H1 (cell line): Measurements from ENCODE around the gene TRIM44. TPM values are rescaled to one million over a fixed set of nuclear protein-coding genes. Genes with fewer than 3 reads are reported as not detected.

ENCODE experiments used
- CTCF ChIA-PET: fragments of 300-600 bp; sonication (Branson Sonifier 250); formaldehyde crosslinking; loops from one replicate; lab custom pipeline; 2021; ENCODE audit not compliant: partially characterized antibody; lab: Charles Lee
- POLR2A ChIA-PET: fragments of 300-600 bp; sonication (Branson Sonifier 250); formaldehyde crosslinking; loops from one replicate; lab custom pipeline; 2021; ENCODE audit warnings: inconsistent platforms; ENCODE audit not compliant: partially characterized antibody; lab: Charles Lee
- DNase-seq, 2 experiments: peaks; one replicate each; pipeline versions ENCODE4 v3.0.0 to v3.0.0-alpha.2; 2010 to 2022; ENCODE audit warnings: low spot score in 2 of 2, low read depth in 1 of 2, mixed read lengths in 1 of 2
- FAIRE-seq: peaks from 2 replicates; lab custom pipeline; 2011; peaks lifted over from hg19 to GRCh38; lab: Jason Lieb, UNC
- H2AFZ ChIP-seq: 2 replicates; pipeline ENCODE4 v1.8.1; 2012; ENCODE audit warnings: low read length, inconsistent platforms
- H2AK5ac ChIP-seq: 2 replicates; pipeline ENCODE4 v1.6.1; 2013; ENCODE audit warnings: low read depth, low read length
- H2BK120ac ChIP-seq: replicated peaks from 2 replicates; pipeline ENCODE3; 2013; ENCODE audit warnings: low read depth, low read length, inconsistent platforms
- H2BK12ac ChIP-seq: 2 replicates; pipeline ENCODE4 v1.6.1; 2013; ENCODE audit warnings: low read depth, low read length
- H2BK15ac ChIP-seq: 2 replicates; pipeline ENCODE4 v1.6.1; 2013; ENCODE audit warnings: low read length
- H2BK20ac ChIP-seq: 2 replicates; pipeline ENCODE4 v1.6.1; 2013; ENCODE audit warnings: low read length
- H2BK5ac ChIP-seq: 2 replicates; pipeline ENCODE4 v1.6.1; 2013; ENCODE audit warnings: low read depth, low read length
- H3K14ac ChIP-seq: 2 replicates; pipeline ENCODE4 v1.6.1; 2013; ENCODE audit warnings: inconsistent platforms; ENCODE audit not compliant: insufficient read length
- H3K18ac ChIP-seq: 2 replicates; pipeline ENCODE4 v1.6.1; 2013; ENCODE audit warnings: low read length; ENCODE audit errors: extremely low read depth
- H3K23ac ChIP-seq: 2 replicates; pipeline ENCODE4 v1.6.1; 2013; ENCODE audit warnings: inconsistent platforms; ENCODE audit not compliant: insufficient read length
- H3K23me2 ChIP-seq: 2 replicates; pipeline ENCODE4 v1.6.1; 2013; ENCODE audit warnings: low read depth, low read length
- H3K27ac ChIP-seq: 2 replicates; pipeline ENCODE4 v1.6.1; 2011; ENCODE audit warnings: low read depth, low read length, inconsistent platforms
- H3K27me3 ChIP-seq, 4 experiments: replicated peaks in 1 of 4; 1 replicate in 1 of 4; 2 replicates in 3 of 4; pipeline versions ENCODE4 v1.6.1 to v1.8.1; 2011 to 2013; ENCODE audit warnings: low read length in 3 of 4, mild to moderate bottlenecking in 3 of 4, inconsistent platforms in 2 of 4, mixed read lengths in 2 of 4, moderate library complexity in 1 of 4; ENCODE audit not compliant: control insufficient read depth in 3 of 4, insufficient read depth in 3 of 4; ENCODE audit errors: extremely low read depth in 1 of 4
- H3K36me3 ChIP-seq, 4 experiments: 2 replicates each; pipeline versions ENCODE4 v1.6.1 to v1.8.1; 2011 to 2013; ENCODE audit warnings: mild to moderate bottlenecking in 4 of 4, low read length in 3 of 4, moderate library complexity in 2 of 4, control low read depth in 1 of 4, inconsistent platforms in 1 of 4; ENCODE audit not compliant: insufficient read depth in 4 of 4, control insufficient read depth in 2 of 4
- H3K4ac ChIP-seq: replicated peaks from 2 replicates; pipeline ENCODE3; 2013; ENCODE audit warnings: low read length, low read depth, mixed read lengths, inconsistent platforms; ENCODE audit not compliant: insufficient read length
- H3K4me1 ChIP-seq, 4 experiments: replicated peaks in 1 of 4; 1 replicate in 1 of 4; 2 replicates in 3 of 4; pipeline versions ENCODE4 v1.6.1 to v1.8.1; 2011 to 2013; ENCODE audit warnings: low read length in 3 of 4, inconsistent platforms in 2 of 4, mixed read lengths in 1 of 4; ENCODE audit not compliant: insufficient read depth in 4 of 4, control insufficient read depth in 3 of 4
- H3K4me2 ChIP-seq, 2 experiments: 2 replicates each; pipeline versions ENCODE4 v1.6.1 to v1.8.1; 2011 to 2013; ENCODE audit warnings: low read depth in 2 of 2, low read length in 2 of 2, control low read depth in 1 of 2, inconsistent platforms in 1 of 2, mild to moderate bottlenecking in 1 of 2; ENCODE audit not compliant: insufficient read depth in 1 of 2
- H3K4me3 ChIP-seq, 4 experiments: fragments of 200-600, 300-600 bp in 1 of 4; sonication (generic), shearing (Covaris generic), sonication (Bioruptor Twin) in 1 of 4; 2 replicates each; pipeline versions ENCODE4 v1.5.1 to v1.8.1; 2011 to 2016; ENCODE audit warnings: low read length in 4 of 4, low read depth in 3 of 4, control low read depth in 2 of 4, inconsistent platforms in 2 of 4, mild to moderate bottlenecking in 2 of 4, mixed read lengths in 1 of 4, moderate library complexity in 1 of 4; ENCODE audit not compliant: insufficient read depth in 2 of 4; ENCODE audit errors: extremely low read depth in 1 of 4
- H3K56ac ChIP-seq: replicated peaks from 2 replicates; pipeline ENCODE3; 2013; ENCODE audit warnings: low read depth, mild to moderate bottlenecking, mixed read lengths, low read length, inconsistent platforms; ENCODE audit not compliant: insufficient read length
- H3K79me1 ChIP-seq: 2 replicates; pipeline ENCODE4 v1.6.1; 2013; ENCODE audit warnings: low read depth, low read length, control low read depth
- H3K79me2 ChIP-seq, 2 experiments: 2 replicates each; pipeline versions ENCODE4 v1.6.1 to v1.8.1; 2012 to 2013; ENCODE audit warnings: low read length in 2 of 2, mild to moderate bottlenecking in 2 of 2, inconsistent platforms in 1 of 2; ENCODE audit not compliant: insufficient read depth in 2 of 2, control insufficient read depth in 1 of 2
- H3K9ac ChIP-seq, 4 experiments: replicated peaks in 1 of 4; 1 replicate in 1 of 4; 2 replicates in 3 of 4; pipeline versions ENCODE4 v1.6.1 to v1.8.1; 2011 to 2013; ENCODE audit warnings: low read depth in 3 of 4, low read length in 3 of 4, control low read depth in 2 of 4, mild to moderate bottlenecking in 2 of 4, moderate library complexity in 2 of 4, inconsistent platforms in 1 of 4; ENCODE audit errors: extremely low read depth in 1 of 4
- H3K9me3 ChIP-seq, 2 experiments: 2 replicates each; pipeline versions ENCODE4 v1.6.1 to v1.8.1; 2012 to 2013; ENCODE audit warnings: mild to moderate bottlenecking in 2 of 2, moderate library complexity in 2 of 2, control low read depth in 1 of 2, inconsistent platforms in 1 of 2, low read depth in 1 of 2, low read length in 1 of 2, mixed read lengths in 1 of 2; ENCODE audit not compliant: insufficient read depth in 2 of 2
- H4K20me1 ChIP-seq, 2 experiments: replicated peaks in 1 of 2; 2 replicates each; pipeline versions ENCODE3 to v1.8.1; 2011 to 2013; ENCODE audit warnings: inconsistent platforms in 2 of 2, low read length in 2 of 2, mild to moderate bottlenecking in 1 of 2; ENCODE audit not compliant: insufficient read depth in 2 of 2, control insufficient read depth in 1 of 2
- H4K5ac ChIP-seq: 2 replicates; pipeline ENCODE4 v1.6.1; 2013; ENCODE audit warnings: low read length, low read depth, mixed read lengths, inconsistent platforms; ENCODE audit not compliant: insufficient read length
- H4K8ac ChIP-seq: 2 replicates; pipeline ENCODE4 v1.8.0; 2013; ENCODE audit warnings: mild to moderate bottlenecking, moderate library complexity, low read length, inconsistent platforms; ENCODE audit not compliant: insufficient read depth; ENCODE audit errors: extremely low read depth
- H4K91ac ChIP-seq: replicated peaks from 2 replicates; pipeline ENCODE3; 2013; ENCODE audit warnings: low read length, mixed read lengths, inconsistent platforms; ENCODE audit not compliant: insufficient read length
- BACH1 ChIP-seq: IDR thresholded peaks from 2 replicates; pipeline ENCODE4 v1.6.1; 2012; ENCODE audit warnings: low read length, improper control_type of control experiment
- CBX5 ChIP-seq: fragments of 300-800, 300-1000 bp; sonication (generic); IDR thresholded peaks from 2 replicates; pipeline ENCODE4 v1.7.1; 2016; ENCODE audit warnings: antibody characterized with exemption, low read length, low read depth
- CHD1 ChIP-seq: IDR thresholded peaks from 2 replicates; pipeline ENCODE4 v1.6.1; 2012; ENCODE audit warnings: low read depth, low read length, improper control_type of control experiment
- EP300 ChIP-seq, 2 experiments: IDR thresholded peaks; 1 replicate in 1 of 2; 2 replicates in 1 of 2; pipeline ENCODE4 v1.6.1; 2011 to 2012; ENCODE audit warnings: low read depth in 2 of 2, low read length in 2 of 2, mild to moderate bottlenecking in 2 of 2, borderline replicate concordance in 1 of 2, inconsistent platforms in 1 of 2, moderate library complexity in 1 of 2
- EZH2 ChIP-seq: fragments of 200-600 bp; sonication (generic); IDR thresholded peaks from 2 replicates; pipeline ENCODE4 v1.7.1; 2012; ENCODE audit warnings: low read depth, mild to moderate bottlenecking, moderate library complexity, low read length, inconsistent platforms; ENCODE audit not compliant: severe bottlenecking
- GTF2F1 ChIP-seq: IDR thresholded peaks from 2 replicates; pipeline ENCODE4 v1.6.1; 2012; ENCODE audit warnings: low read depth, low read length, improper control_type of control experiment, borderline replicate concordance
- HDAC2 ChIP-seq, 2 experiments: fragments of 300-600 bp in 1 of 2; sonication (generic) in 1 of 2; IDR thresholded peaks; 2 replicates each; pipeline ENCODE4 v1.6.1; 2011 to 2012; ENCODE audit warnings: low read depth in 2 of 2, low read length in 2 of 2, mild to moderate bottlenecking in 2 of 2, moderate library complexity in 2 of 2, borderline replicate concordance in 1 of 2, inconsistent platforms in 1 of 2
- KDM4A ChIP-seq: IDR thresholded peaks from one replicate; pipeline ENCODE4 v1.7.1; 2012; ENCODE audit warnings: low read depth, mild to moderate bottlenecking, moderate library complexity, low read length, inconsistent platforms; ENCODE audit not compliant: severe bottlenecking
- POLR2A ChIP-seq, 2 experiments: IDR thresholded peaks; 1 replicate in 1 of 2; 2 replicates in 1 of 2; pipeline ENCODE4 v1.6.1; 2011; ENCODE audit warnings: low read depth in 2 of 2, low read length in 2 of 2, mild to moderate bottlenecking in 2 of 2; ENCODE audit errors: control extremely low read depth in 1 of 2
- POU5F1 ChIP-seq: IDR thresholded peaks from 2 replicates; pipeline ENCODE4 v1.6.1; 2011; ENCODE audit warnings: low read depth, mild to moderate bottlenecking, low read length, moderate library complexity
- RBBP5 ChIP-seq: IDR thresholded peaks from 2 replicates; pipeline ENCODE4 v1.7.1; 2012; ENCODE audit warnings: low read depth, mild to moderate bottlenecking, inconsistent platforms, low read length, moderate library complexity, borderline replicate concordance
- SAP30 ChIP-seq: fragments of 300-600 bp; sonication (generic); IDR thresholded peaks from 2 replicates; pipeline ENCODE4 v1.7.1; 2012; ENCODE audit warnings: low read length, moderate library complexity, mild to moderate bottlenecking, inconsistent platforms; ENCODE audit not compliant: insufficient read depth, insufficient replicate concordance
- TAF7 ChIP-seq: optimal IDR thresholded peaks from 2 replicates; pipeline ENCODE3; 2011; ENCODE audit warnings: low read depth, mild to moderate bottlenecking, inconsistent platforms, low read length, moderate library complexity, borderline replicate concordance
- TBP ChIP-seq: IDR thresholded peaks from 2 replicates; pipeline ENCODE4 v1.6.1; 2011; ENCODE audit warnings: low read depth, low read length, improper control_type of control experiment
- TCF12 ChIP-seq: IDR thresholded peaks from 2 replicates; pipeline ENCODE4 v1.6.1; 2011; ENCODE audit warnings: low read depth, mild to moderate bottlenecking, low read length
- WGBS, 2 experiments: shearing (Covaris generic) in 1 of 2; methylation state at CpG; one replicate each; pipeline versions ENCODE4 v1.1.6 to v1.1.7; 2013 to 2015; ENCODE audit warnings: low lambda C conversion rate in 2 of 2, mixed read lengths in 2 of 2, inconsistent platforms in 1 of 2, low coverage in 1 of 2, missing lambda C conversion rate in 1 of 2; ENCODE audit not compliant: insufficient replicate concordance in 2 of 2, insufficient coverage in 1 of 2, insufficient read length in 1 of 2; ENCODE audit errors: extremely low coverage in 1 of 2, missing lambda C conversion rate in 1 of 2; 5-methylcytosine and 5-hydroxymethylcytosine counted together
- polyA plus RNA-seq, 7 experiments: library from polyadenylated mRNA; depleted of rRNA in 3 of 7; stranded (reverse) in 5 of 7; unstranded in 2 of 7; fragments of >200 nt in 5 of 7; fragments of 200-250 nt in 2 of 7; gene quantifications; 1 replicate in 5 of 7; 2 replicates in 1 of 7; 4 replicates in 1 of 7; pipeline versions ENCODE4 v1.2.1 to v1.2.3, GENCODE V29; 2011 to 2013; ENCODE audit warnings: missing spikeins in 2 of 7, mixed read lengths in 2 of 7
- total RNA-seq: library from RNA; stranded (reverse); fragmentation: NEBNext Ultra II Directional; extraction: Animal tissue kit (Norgen Biotek cat#: 25700); gene quantifications from 2 replicates; pipeline ENCODE4 v1.2.1, GENCODE V29; 2021

Gene TRIM44
- total and polyA plus RNA-seq, 2 of the 8 experiments (the other 6 are each of a cell fraction or from before 2014, with no cell fraction given): 13.9 to 34.4 TPM

- POLR2A ChIA-PET: no interaction called here
- Histone ChIP-seq H2BK120ac (no peak overlapping the region), H3K23me2 (no peaks in the 10 kb centered on the region), H4K8ac (no peak overlapping the region), H3K14ac (no peak overlapping the region), H2BK15ac (no peak overlapping the region), H3K4me1 (no peaks in the 10 kb centered on the region), H3K4me3 (no peak overlapping the region), H3K36me3 (no peaks in the 10 kb centered on the region), H3K4me2 (no peak overlapping the region), H3K79me2 (no peaks in the 10 kb centered on the region), H2BK12ac (no peak overlapping the region), H3K56ac (no peak overlapping the region), H3K9me3 (no peaks in the 10 kb centered on the region), H3K79me1 (no peaks in the 10 kb centered on the region), H3K27me3 (no peaks in the 10 kb centered on the region), H4K20me1 (no peaks in the 10 kb centered on the region), H3K27ac (no peak overlapping the region), H3K9ac (no peak overlapping the region), H4K91ac (no peak overlapping the region), H3K4ac (no peak overlapping the region), H2BK20ac (no peak overlapping the region), H2BK5ac (no peak overlapping the region), H4K5ac (no peak overlapping the region), H2AFZ (no peak overlapping the region), H3K18ac (no peak overlapping the region), H3K23ac (no peak overlapping the region), H2AK5ac (no peak overlapping the region)
- CTCF ChIA-PET: interaction anchor here (0.7 to 10.6 kb wide), 5 partner anchors 19 to 476 kb away, joined by 3 to 96 read pairs (median 4); no protein-coding TSS in a partner anchor
- DNase-seq (no peak), FAIRE-seq (no peak)
- WGBS, 2 experiments: 61% methylated on average over 3 of the region's 3 CpGs; no CpG with 5 or more reads in 1 of the 2 experiments
- no peak for TF ChIP-seq POU5F1
- TF ChIP-seq KDM4A: no peak
- no peak for TF ChIP-seq POLR2A (IDR thresholded peaks at IDR 0.05; ENCODE audit: control extremely low read depth in 1 of 2, low read depth in 2 of 2, low read length in 2 of 2)
- TF ChIP-seq EP300 (IDR thresholded peaks at IDR 0.05; ENCODE audit: borderline replicate concordance in 1 of 2, low read depth in 2 of 2, low read length in 2 of 2): no peak
- TF ChIP-seq CHD1: no peak
- TF ChIP-seq BACH1: no peak
- no peak for TF ChIP-seq GTF2F1
- no peak for TF ChIP-seq TAF7
- no peak for TF ChIP-seq CBX5
- no peak for TF ChIP-seq TCF12
- TF ChIP-seq TBP: no peak
- TF ChIP-seq RBBP5: no peak
- TF ChIP-seq SAP30: no peak
- no peak for TF ChIP-seq HDAC2 (IDR thresholded peaks at IDR 0.05; ENCODE audit: borderline replicate concordance in 1 of 2, low read depth in 2 of 2, low read length in 2 of 2)
- TF ChIP-seq EZH2: no peak
Measured at GRCh38 chr11:35803115-35803514, 140.5 kb downstream of the TRIM44 start.
